Measurements from ENCODE around the gene E2F8. TPM values are rescaled to one million over a fixed set of nuclear protein-coding genes. Genes with fewer than 3 reads are reported as not detected.

The E2F8 gene
- total and polyA plus RNA-seq, 2 experiments from 2014 or later = 8.3 to 10.6 TPM

GRCh38 chr11:19228968-19229367 lies 11.8 kb downstream of the E2F8 start:
- Histone ChIP-seq H3K79me2 (replicated peaks; ENCODE audit: insufficient read depth) (no peaks in the 10 kb centered on the region), H3K9me2 (ENCODE audit: insufficient read depth) (no peaks in the 10 kb centered on the region), H2AFZ (no peak overlapping the region), H3K27ac (ENCODE audit: low read depth) (no peak overlapping the region), H3K4me1 (ENCODE audit: insufficient read depth) (no peaks in the 10 kb centered on the region), H4K20me1 (replicated peaks; ENCODE audit: insufficient read depth) (no peaks in the 10 kb centered on the region), H3K4me3 (no peak overlapping the region), H3F3A (replicated peaks; ENCODE audit: low read depth) (no peaks in the 10 kb centered on the region), H3K4me2 (no peak overlapping the region), H3K27me3 (ENCODE audit: insufficient read depth) (no peaks in the 10 kb centered on the region), H3K36me3 (ENCODE audit: insufficient read depth) (peaks cover 13% of the 10 kb centered on the region; the same call in 1 of the 2 replicates)
- H3K4me3 Mint-ChIP-seq = no peak overlapping the region
- no peak overlapping the region for H3K27ac Mint-ChIP-seq
- ATAC-seq = no peak
- DNase-seq (ENCODE audit: low spot score) = no peak
- peaks cover 48% of the 10 kb centered on the region for H3K36me3 Mint-ChIP-seq (ENCODE audit: low read depth)
- H3K27me3 Mint-ChIP-seq (ENCODE audit: insufficient read depth, low read depth, poor library complexity) = no peaks in the 10 kb centered on the region
- no peaks in the 10 kb centered on the region for H3K9me3 Mint-ChIP-seq
- TF ChIP-seq CTCF (conservative IDR thresholded peaks at IDR 0.05; ENCODE audit: low read depth in 2 of 2) (no peak), JUNB (IDR thresholded peaks at IDR 0.05; ENCODE audit: unreplicated experiment) (no peak), NANOG (IDR thresholded peaks at IDR 0.05; ENCODE audit: borderline replicate concordance) (no peak), POLR2AphosphoS5 (IDR thresholded peaks at IDR 0.05; ENCODE audit: low read depth) (no peak), EZH2 (IDR thresholded peaks at IDR 0.05; ENCODE audit: low read depth, unreplicated experiment) (no peak), STAT1 (IDR thresholded peaks at IDR 0.05; ENCODE audit: unreplicated experiment) (no peak), CREB1 (CRISPR knock-in tag; IDR thresholded peaks at IDR 0.05; ENCODE audit: low read depth) (no peak)
- TF ChIP-seq, protein P1, sequence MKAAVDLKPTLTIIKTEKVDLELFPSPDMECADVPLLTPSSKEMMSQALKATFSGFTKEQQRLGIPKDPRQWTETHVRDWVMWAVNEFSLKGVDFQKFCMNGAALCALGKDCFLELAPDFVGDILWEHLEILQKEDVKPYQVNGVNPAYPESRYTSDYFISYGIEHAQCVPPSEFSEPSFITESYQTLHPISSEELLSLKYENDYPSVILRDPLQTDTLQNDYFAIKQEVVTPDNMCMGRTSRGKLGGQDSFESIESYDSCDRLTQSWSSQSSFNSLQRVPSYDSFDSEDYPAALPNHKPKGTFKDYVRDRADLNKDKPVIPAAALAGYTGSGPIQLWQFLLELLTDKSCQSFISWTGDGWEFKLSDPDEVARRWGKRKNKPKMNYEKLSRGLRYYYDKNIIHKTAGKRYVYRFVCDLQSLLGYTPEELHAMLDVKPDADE (IDR thresholded peaks at IDR 0.05) = no peak
- TF ChIP-seq, protein P2, sequence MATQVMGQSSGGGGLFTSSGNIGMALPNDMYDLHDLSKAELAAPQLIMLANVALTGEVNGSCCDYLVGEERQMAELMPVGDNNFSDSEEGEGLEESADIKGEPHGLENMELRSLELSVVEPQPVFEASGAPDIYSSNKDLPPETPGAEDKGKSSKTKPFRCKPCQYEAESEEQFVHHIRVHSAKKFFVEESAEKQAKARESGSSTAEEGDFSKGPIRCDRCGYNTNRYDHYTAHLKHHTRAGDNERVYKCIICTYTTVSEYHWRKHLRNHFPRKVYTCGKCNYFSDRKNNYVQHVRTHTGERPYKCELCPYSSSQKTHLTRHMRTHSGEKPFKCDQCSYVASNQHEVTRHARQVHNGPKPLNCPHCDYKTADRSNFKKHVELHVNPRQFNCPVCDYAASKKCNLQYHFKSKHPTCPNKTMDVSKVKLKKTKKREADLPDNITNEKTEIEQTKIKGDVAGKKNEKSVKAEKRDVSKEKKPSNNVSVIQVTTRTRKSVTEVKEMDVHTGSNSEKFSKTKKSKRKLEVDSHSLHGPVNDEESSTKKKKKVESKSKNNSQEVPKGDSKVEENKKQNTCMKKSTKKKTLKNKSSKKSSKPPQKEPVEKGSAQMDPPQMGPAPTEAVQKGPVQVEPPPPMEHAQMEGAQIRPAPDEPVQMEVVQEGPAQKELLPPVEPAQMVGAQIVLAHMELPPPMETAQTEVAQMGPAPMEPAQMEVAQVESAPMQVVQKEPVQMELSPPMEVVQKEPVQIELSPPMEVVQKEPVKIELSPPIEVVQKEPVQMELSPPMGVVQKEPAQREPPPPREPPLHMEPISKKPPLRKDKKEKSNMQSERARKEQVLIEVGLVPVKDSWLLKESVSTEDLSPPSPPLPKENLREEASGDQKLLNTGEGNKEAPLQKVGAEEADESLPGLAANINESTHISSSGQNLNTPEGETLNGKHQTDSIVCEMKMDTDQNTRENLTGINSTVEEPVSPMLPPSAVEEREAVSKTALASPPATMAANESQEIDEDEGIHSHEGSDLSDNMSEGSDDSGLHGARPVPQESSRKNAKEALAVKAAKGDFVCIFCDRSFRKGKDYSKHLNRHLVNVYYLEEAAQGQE (IDR thresholded peaks at IDR 0.05; ENCODE audit: unreplicated experiment) = no peak
- TF ChIP-seq, protein P3, sequence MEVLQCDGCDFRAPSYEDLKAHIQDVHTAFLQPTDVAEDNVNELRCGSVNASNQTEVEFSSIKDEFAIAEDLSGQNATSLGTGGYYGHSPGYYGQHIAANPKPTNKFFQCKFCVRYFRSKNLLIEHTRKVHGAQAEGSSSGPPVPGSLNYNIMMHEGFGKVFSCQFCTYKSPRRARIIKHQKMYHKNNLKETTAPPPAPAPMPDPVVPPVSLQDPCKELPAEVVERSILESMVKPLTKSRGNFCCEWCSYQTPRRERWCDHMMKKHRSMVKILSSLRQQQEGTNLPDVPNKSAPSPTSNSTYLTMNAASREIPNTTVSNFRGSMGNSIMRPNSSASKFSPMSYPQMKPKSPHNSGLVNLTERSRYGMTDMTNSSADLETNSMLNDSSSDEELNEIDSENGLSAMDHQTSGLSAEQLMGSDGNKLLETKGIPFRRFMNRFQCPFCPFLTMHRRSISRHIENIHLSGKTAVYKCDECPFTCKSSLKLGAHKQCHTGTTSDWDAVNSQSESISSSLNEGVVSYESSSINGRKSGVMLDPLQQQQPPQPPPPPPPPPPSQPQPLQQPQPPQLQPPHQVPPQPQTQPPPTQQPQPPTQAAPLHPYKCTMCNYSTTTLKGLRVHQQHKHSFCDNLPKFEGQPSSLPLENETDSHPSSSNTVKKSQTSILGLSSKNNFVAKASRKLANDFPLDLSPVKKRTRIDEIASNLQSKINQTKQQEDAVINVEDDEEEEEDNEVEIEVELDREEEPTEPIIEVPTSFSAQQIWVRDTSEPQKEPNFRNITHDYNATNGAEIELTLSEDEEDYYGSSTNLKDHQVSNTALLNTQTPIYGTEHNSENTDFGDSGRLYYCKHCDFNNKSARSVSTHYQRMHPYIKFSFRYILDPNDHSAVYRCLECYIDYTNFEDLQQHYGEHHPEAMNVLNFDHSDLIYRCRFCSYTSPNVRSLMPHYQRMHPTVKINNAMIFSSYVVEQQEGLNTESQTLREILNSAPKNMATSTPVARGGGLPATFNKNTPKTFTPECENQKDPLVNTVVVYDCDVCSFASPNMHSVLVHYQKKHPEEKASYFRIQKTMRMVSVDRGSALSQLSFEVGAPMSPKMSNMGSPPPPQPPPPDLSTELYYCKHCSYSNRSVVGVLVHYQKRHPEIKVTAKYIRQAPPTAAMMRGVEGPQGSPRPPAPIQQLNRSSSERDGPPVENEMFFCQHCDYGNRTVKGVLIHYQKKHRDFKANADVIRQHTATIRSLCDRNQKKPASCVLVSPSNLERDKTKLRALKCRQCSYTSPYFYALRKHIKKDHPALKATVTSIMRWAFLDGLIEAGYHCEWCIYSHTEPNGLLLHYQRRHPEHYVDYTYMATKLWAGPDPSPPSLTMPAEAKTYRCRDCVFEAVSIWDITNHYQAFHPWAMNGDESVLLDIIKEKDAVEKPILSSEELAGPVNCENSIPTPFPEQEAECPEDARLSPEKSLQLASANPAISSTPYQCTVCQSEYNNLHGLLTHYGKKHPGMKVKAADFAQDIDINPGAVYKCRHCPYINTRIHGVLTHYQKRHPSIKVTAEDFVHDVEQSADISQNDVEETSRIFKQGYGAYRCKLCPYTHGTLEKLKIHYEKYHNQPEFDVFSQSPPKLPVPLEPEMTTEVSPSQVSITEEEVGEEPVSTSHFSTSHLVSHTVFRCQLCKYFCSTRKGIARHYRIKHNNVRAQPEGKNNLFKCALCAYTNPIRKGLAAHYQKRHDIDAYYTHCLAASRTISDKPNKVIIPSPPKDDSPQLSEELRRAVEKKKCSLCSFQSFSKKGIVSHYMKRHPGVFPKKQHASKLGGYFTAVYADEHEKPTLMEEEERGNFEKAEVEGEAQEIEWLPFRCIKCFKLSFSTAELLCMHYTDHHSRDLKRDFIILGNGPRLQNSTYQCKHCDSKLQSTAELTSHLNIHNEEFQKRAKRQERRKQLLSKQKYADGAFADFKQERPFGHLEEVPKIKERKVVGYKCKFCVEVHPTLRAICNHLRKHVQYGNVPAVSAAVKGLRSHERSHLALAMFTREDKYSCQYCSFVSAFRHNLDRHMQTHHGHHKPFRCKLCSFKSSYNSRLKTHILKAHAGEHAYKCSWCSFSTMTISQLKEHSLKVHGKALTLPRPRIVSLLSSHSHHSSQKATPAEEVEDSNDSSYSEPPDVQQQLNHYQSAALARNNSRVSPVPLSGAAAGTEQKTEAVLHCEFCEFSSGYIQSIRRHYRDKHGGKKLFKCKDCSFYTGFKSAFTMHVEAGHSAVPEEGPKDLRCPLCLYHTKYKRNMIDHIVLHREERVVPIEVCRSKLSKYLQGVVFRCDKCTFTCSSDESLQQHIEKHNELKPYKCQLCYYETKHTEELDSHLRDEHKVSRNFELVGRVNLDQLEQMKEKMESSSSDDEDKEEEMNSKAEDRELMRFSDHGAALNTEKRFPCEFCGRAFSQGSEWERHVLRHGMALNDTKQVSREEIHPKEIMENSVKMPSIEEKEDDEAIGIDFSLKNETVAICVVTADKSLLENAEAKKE (CRISPR knock-in tag; IDR thresholded peaks at IDR 0.05) = no peak
- H3K4me1 Mint-ChIP-seq = no peaks in the 10 kb centered on the region
